ENCODE results near the gene APP.

The APP gene

GRCh38 chr21:26061437-26061836, 109.1 kb downstream of the APP start:
- Histone ChIP-seq H3K4me2 (ENCODE audit: low read length) (no peak overlapping the region), H3K4me1 (ENCODE audit: control insufficient read depth, low read length) (no peaks in the 10 kb centered on the region), H3K79me2 (ENCODE audit: control insufficient read depth, low read length) (no peaks in the 10 kb centered on the region), H3K27ac (ENCODE audit: low read depth, low read length) (no peak overlapping the region), H3K9me2 (replicated peaks; ENCODE audit: control insufficient read depth, low read length) (no peaks in the 10 kb centered on the region), H3K36me3 (ENCODE audit: control insufficient read depth, low read length) (no peaks in the 10 kb centered on the region), H3F3A (ENCODE audit: control insufficient read depth, insufficient read depth) (no peaks in the 10 kb centered on the region), H3K4me3 (ENCODE audit: low read length) (no peak overlapping the region), H3K9me3 (ENCODE audit: control insufficient read depth, insufficient read depth, low read length) (no peaks in the 10 kb centered on the region), H4K20me1 (ENCODE audit: control insufficient read depth, insufficient read depth, low read depth, low read length) (no peaks in the 10 kb centered on the region), H3K27me3 (ENCODE audit: control insufficient read depth, low read length) (no peaks in the 10 kb centered on the region)
- TF ChIP-seq EZH2phosphoT487 (IDR thresholded peaks at IDR 0.05; ENCODE audit: borderline replicate concordance, low read length) (no peak), CTCF (IDR thresholded peaks at IDR 0.05; ENCODE audit: low read depth, low read length, poor library complexity, severe bottlenecking) (no peak)

- Histone ChIP-seq H3K79me2 (ENCODE audit: control insufficient read depth, low read length) (no peaks in the 10 kb centered on the region), H4K20me1 (ENCODE audit: control insufficient read depth, insufficient read depth, low read depth, low read length) (no peaks in the 10 kb centered on the region), H3K27me3 (ENCODE audit: control insufficient read depth, low read length) (no peaks in the 10 kb centered on the region), H3K4me3 (ENCODE audit: low read length) (no peak overlapping the region), H3K36me3 (ENCODE audit: control insufficient read depth, low read length) (no peaks in the 10 kb centered on the region), H3K27ac (ENCODE audit: low read depth, low read length) (no peak overlapping the region), H3K9me2 (replicated peaks; ENCODE audit: control insufficient read depth, low read length) (no peaks in the 10 kb centered on the region), H3K4me1 (ENCODE audit: control insufficient read depth, low read length) (no peaks in the 10 kb centered on the region), H3K9me3 (ENCODE audit: control insufficient read depth, insufficient read depth, low read length) (no peaks in the 10 kb centered on the region), H3F3A (ENCODE audit: control insufficient read depth, insufficient read depth) (no peaks in the 10 kb centered on the region), H3K4me2 (ENCODE audit: low read length) (no peak overlapping the region)
- TF ChIP-seq EZH2phosphoT487 (IDR thresholded peaks at IDR 0.05; ENCODE audit: borderline replicate concordance, low read length) (no peak), CTCF (IDR thresholded peaks at IDR 0.05; ENCODE audit: low read depth, low read length, poor library complexity, severe bottlenecking) (no peak)
These were observed 110.0 kb downstream of the APP start for GRCh38 chr21:26060335-26061115.

GRCh38 chr21:26057477-26058170, 112.9 kb downstream of the APP start:
- H3K27ac ChIP-seq (ENCODE audit: low read depth, low read length), result no peak overlapping the region
- H4K20me1 ChIP-seq (ENCODE audit: control insufficient read depth, insufficient read depth, low read depth, low read length), result no peaks in the 10 kb centered on the region
- H3K27me3 ChIP-seq (ENCODE audit: control insufficient read depth, low read length), result no peaks in the 10 kb centered on the region
- H3K79me2 ChIP-seq (ENCODE audit: control insufficient read depth, low read length), result no peaks in the 10 kb centered on the region
- H3F3A ChIP-seq (ENCODE audit: control insufficient read depth, insufficient read depth), result no peaks in the 10 kb centered on the region
- no peaks in the 10 kb centered on the region for H3K9me2 ChIP-seq (replicated peaks; ENCODE audit: control insufficient read depth, low read length)
- H3K4me2 ChIP-seq (ENCODE audit: low read length), result no peak overlapping the region
- H3K36me3 ChIP-seq (ENCODE audit: control insufficient read depth, low read length), result no peaks in the 10 kb centered on the region
- H3K4me1 ChIP-seq (ENCODE audit: control insufficient read depth, low read length), result no peaks in the 10 kb centered on the region
- no peaks in the 10 kb centered on the region for H3K9me3 ChIP-seq (ENCODE audit: control insufficient read depth, insufficient read depth, low read length)
- no peak overlapping the region for H3K4me3 ChIP-seq (ENCODE audit: low read length)
- TF ChIP-seq EZH2phosphoT487 (IDR thresholded peaks at IDR 0.05; ENCODE audit: borderline replicate concordance, low read length), result no peak

- no peak overlapping the region for H3K4me2 ChIP-seq (ENCODE audit: low read length)
- H3K36me3 ChIP-seq (ENCODE audit: control insufficient read depth, low read length), result no peaks in the 10 kb centered on the region
- no peaks in the 10 kb centered on the region for H3K79me2 ChIP-seq (ENCODE audit: control insufficient read depth, low read length)
- H3K9me2 ChIP-seq (replicated peaks; ENCODE audit: control insufficient read depth, low read length), result no peaks in the 10 kb centered on the region
- no peak overlapping the region for H3K27ac ChIP-seq (ENCODE audit: low read depth, low read length)
- no peak for TF ChIP-seq EZH2phosphoT487 (IDR thresholded peaks at IDR 0.05; ENCODE audit: borderline replicate concordance, low read length)
- TF ChIP-seq CTCF (IDR thresholded peaks at IDR 0.05; ENCODE audit: low read depth, low read length, poor library complexity, severe bottlenecking), result no peak
- no peak overlapping the region for H3K4me3 ChIP-seq (ENCODE audit: low read length)
- no peaks in the 10 kb centered on the region for H3K4me1 ChIP-seq (ENCODE audit: control insufficient read depth, low read length)
- no peaks in the 10 kb centered on the region for H3K27me3 ChIP-seq (ENCODE audit: control insufficient read depth, low read length)
- no peaks in the 10 kb centered on the region for H3K9me3 ChIP-seq (ENCODE audit: control insufficient read depth, insufficient read depth, low read length)
- H3F3A ChIP-seq (ENCODE audit: control insufficient read depth, insufficient read depth), result no peaks in the 10 kb centered on the region
- H4K20me1 ChIP-seq (ENCODE audit: control insufficient read depth, insufficient read depth, low read depth, low read length), result no peaks in the 10 kb centered on the region
These were observed 114.7 kb downstream of the APP start for GRCh38 chr21:26055841-26056264.

Measured in DOHH2 (cell line).